Inferior parietal cortex (tissue), 1 donor: ENCODE measurements around the gene EDA.
"Not testable (repeated sequence)": the region's sequence is repeated elsewhere in the genome, so short reads cannot be mapped to it uniquely, and the experiment has no call there.

Experiments
- DNase-seq: peaks from one replicate; pipeline ENCODE4 v3.0.0-alpha.2; 2016; ENCODE audit errors: extremely low spot score

The EDA gene

GRCh38 chrX:69959712-69960111 is 343.8 kb downstream of the EDA start:
- DNase-seq: no peak

GRCh38 chrX:69961365-69962072 is 345.6 kb downstream of the EDA start:
- no peak for DNase-seq

- DNase-seq: peak; percentile 7
Measured at GRCh38 chrX:69968950-69969349, 353.0 kb downstream of the EDA start.

GRCh38 chrX:69969460-69969859 is 353.5 kb downstream of the EDA start:
- DNase-seq: no peak

- no peak for DNase-seq
Measured at GRCh38 chrX:69987691-69988090, 371.8 kb downstream of the EDA start.

GRCh38 chrX:69988955-69989394 is 373.1 kb downstream of the EDA start:
- DNase-seq: no peak

- no peak for DNase-seq
Measured at GRCh38 chrX:69991685-69992084, 375.8 kb downstream of the EDA start.

- DNase-seq: no peak
Measured at GRCh38 chrX:69993494-69993893, 377.6 kb downstream of the EDA start.

GRCh38 chrX:69995362-69996112 is 379.6 kb downstream of the EDA start:
- DNase-seq: no peak

- DNase-seq: no peak
Measured at GRCh38 chrX:69996113-69996468, 380.2 kb downstream of the EDA start.

- not testable (repeated sequence) for DNase-seq
Measured at GRCh38 chrX:69998299-69998698, 382.4 kb downstream of the EDA start.

GRCh38 chrX:70001269-70001668 is 385.4 kb downstream of the EDA start:
- DNase-seq: no peak

GRCh38 chrX:70001708-70002341 is 385.9 kb downstream of the EDA start:
- no peak for DNase-seq

GRCh38 chrX:70007946-70008345 is 392.0 kb downstream of the EDA start:
- no peak for DNase-seq

GRCh38 chrX:70009049-70009448 is 393.1 kb downstream of the EDA start:
- DNase-seq: no peak

- DNase-seq: no peak
Measured at GRCh38 chrX:70009970-70010369, 394.1 kb downstream of the EDA start.

GRCh38 chrX:70012756-70013155 is 396.8 kb downstream of the EDA start:
- no peak for DNase-seq

- no peak for DNase-seq
Measured at GRCh38 chrX:70013466-70014381, 397.8 kb downstream of the EDA start.

- DNase-seq: no peak
Measured at GRCh38 chrX:70016513-70016912, 400.6 kb downstream of the EDA start.

- no peak for DNase-seq
Measured at GRCh38 chrX:70022616-70023015, 406.7 kb downstream of the EDA start.

- no peak for DNase-seq
Measured at GRCh38 chrX:70025464-70025863, 409.6 kb downstream of the EDA start.
